22Rv1 (cell line): ENCODE results near the gene ANKHD1.

Experiments
- ZFX ChIP-seq: fragments of 450-650 bp; IDR thresholded peaks from 2 replicates; pipeline ENCODE4 v1.6.1; 2017; ENCODE audit warnings: antibody characterized with exemption, borderline replicate concordance
- TF ChIP-seq, protein P1 (sequence below): fragments of 450-650 bp; IDR thresholded peaks from 2 replicates; pipeline ENCODE4 v1.5.1; 2017; ENCODE audit warnings: mild to moderate bottlenecking

DNA sequence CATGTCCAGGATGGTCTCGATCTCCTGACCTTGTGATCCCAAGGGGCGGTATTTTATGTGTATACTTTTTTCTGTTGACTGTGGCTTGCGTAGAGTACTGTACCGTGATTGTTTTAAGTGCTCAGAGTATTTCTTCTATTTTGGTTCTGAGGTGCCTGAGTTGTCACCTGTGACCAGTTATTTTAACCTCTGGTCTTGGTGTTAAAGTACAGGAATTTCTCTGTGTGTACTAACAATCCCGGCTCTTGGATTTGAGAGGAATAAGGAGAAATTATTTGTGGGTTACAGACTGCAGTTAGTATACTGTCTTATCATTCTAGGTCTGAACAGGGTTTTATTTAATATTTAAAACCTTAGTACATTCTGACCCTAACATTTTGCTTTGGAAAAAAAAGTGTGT lies 2.0 kb downstream of the ANKHD1 start:
- TF ChIP-seq, protein P1, sequence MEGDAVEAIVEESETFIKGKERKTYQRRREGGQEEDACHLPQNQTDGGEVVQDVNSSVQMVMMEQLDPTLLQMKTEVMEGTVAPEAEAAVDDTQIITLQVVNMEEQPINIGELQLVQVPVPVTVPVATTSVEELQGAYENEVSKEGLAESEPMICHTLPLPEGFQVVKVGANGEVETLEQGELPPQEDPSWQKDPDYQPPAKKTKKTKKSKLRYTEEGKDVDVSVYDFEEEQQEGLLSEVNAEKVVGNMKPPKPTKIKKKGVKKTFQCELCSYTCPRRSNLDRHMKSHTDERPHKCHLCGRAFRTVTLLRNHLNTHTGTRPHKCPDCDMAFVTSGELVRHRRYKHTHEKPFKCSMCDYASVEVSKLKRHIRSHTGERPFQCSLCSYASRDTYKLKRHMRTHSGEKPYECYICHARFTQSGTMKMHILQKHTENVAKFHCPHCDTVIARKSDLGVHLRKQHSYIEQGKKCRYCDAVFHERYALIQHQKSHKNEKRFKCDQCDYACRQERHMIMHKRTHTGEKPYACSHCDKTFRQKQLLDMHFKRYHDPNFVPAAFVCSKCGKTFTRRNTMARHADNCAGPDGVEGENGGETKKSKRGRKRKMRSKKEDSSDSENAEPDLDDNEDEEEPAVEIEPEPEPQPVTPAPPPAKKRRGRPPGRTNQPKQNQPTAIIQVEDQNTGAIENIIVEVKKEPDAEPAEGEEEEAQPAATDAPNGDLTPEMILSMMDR = no peak
- no peak for TF ChIP-seq ZFX
